PC-3 (cell line): ENCODE measurements around the gene GSTP1. TPM values are rescaled to one million over a fixed set of nuclear protein-coding genes. Genes with fewer than 3 reads are reported as not detected.

Experiments
- ATAC-seq: fragments of 200-7000 bp; cut with Tn5 transposase; 2 replicates; pipeline ENCODE4 v1.9.1; 2020; ENCODE audit warnings: mild to moderate bottlenecking, moderate library complexity
- BruUV-seq: library from RNA; stranded (reverse); fragments of 400-500 nt; replicated peaks from 2 replicates; lab custom pipeline; 2021; lab: Mats Ljungman, UMichigan
- CTCF ChIA-PET: fragments of 300-600 bp; sonication (Branson Sonifier 250); formaldehyde crosslinking; loops from one replicate; lab custom pipeline; 2022; ENCODE audit warnings: antibody characterized with exemption; lab: Charles Lee
- POLR2A ChIA-PET: fragments of 300-600 bp; sonication (Branson Sonifier 250); formaldehyde crosslinking; loops from one replicate; lab custom pipeline; 2022; ENCODE audit warnings: antibody characterized with exemption; ENCODE audit not compliant: unreplicated experiment; lab: Charles Lee
- DNase-seq: peaks from one replicate; pipeline ENCODE4 v3.0.0-alpha.2; 2015
- H2AFZ ChIP-seq: fragments of 300-600 bp; sonication (generic); 2 replicates; pipeline ENCODE4 v1.6.0; 2016; ENCODE audit warnings: antibody characterized with exemption, low read length
- H3F3A ChIP-seq: fragments of 300-600 bp; sonication (generic); one replicate; pipeline ENCODE4 v1.6.0; 2017; ENCODE audit warnings: antibody characterized with exemption, low read length, control low read depth, mild to moderate bottlenecking; ENCODE audit not compliant: unreplicated experiment
- H3K27ac ChIP-seq: fragments of 300-600 bp; sonication (generic); 2 replicates; pipeline ENCODE4 v1.5.1; 2016; ENCODE audit warnings: mild to moderate bottlenecking, low read length
- H3K27me3 ChIP-seq: fragments of 300-600 bp; sonication (generic); 2 replicates; pipeline ENCODE4 v1.6.1; 2016; ENCODE audit warnings: low read length, mixed read lengths
- H3K36me3 ChIP-seq: fragments of 300-600 bp; sonication (generic); 2 replicates; pipeline ENCODE4 v1.6.1; 2016; ENCODE audit warnings: low read depth, mixed run types, low read length, mixed read lengths
- H3K4me1 ChIP-seq: fragments of 300-600 bp; sonication (generic); 2 replicates; pipeline ENCODE4 v1.5.1; 2016; ENCODE audit warnings: low read length; ENCODE audit not compliant: insufficient read depth
- H3K4me2 ChIP-seq: fragments of 300-600 bp; sonication (generic); 2 replicates; pipeline ENCODE4 v1.6.0; 2016; ENCODE audit warnings: low read length
- H3K4me3 ChIP-seq: fragments of 300-600 bp; sonication (generic); 2 replicates; pipeline ENCODE4 v1.5.1; 2016; ENCODE audit warnings: mild to moderate bottlenecking, low read length, mixed read lengths
- H3K79me2 ChIP-seq: fragments of 300-600 bp; sonication (generic); 2 replicates; pipeline ENCODE4 v1.6.1; 2017; ENCODE audit warnings: low read length, mixed read lengths
- H3K9ac ChIP-seq: fragments of 300-600 bp; sonication (generic); 2 replicates; pipeline ENCODE4 v1.6.0; 2016; ENCODE audit warnings: mild to moderate bottlenecking, low read length
- H3K9me2 ChIP-seq: fragments of 300-600 bp; sonication (generic); replicated peaks from 2 replicates; pipeline ENCODE4 v1.6.1; 2016; ENCODE audit warnings: mixed run types, low read length, mixed read lengths
- H3K9me3 ChIP-seq: fragments of 300-600 bp; sonication (generic); 2 replicates; pipeline ENCODE4 v1.6.1; 2016; ENCODE audit warnings: low read length, mixed read lengths
- H4K20me1 ChIP-seq: fragments of 300-600 bp; sonication (generic); 2 replicates; pipeline ENCODE4 v1.6.1; 2016; ENCODE audit warnings: low read length, mixed read lengths
- EZH2 ChIP-seq: fragments of 300-600 bp; sonication (generic); IDR thresholded peaks from one replicate; pipeline ENCODE4 v1.6.1; 2017; ENCODE audit warnings: antibody characterized with exemption, mild to moderate bottlenecking, low read length; ENCODE audit not compliant: unreplicated experiment
- EZH2phosphoT487 ChIP-seq: fragments of 300-600 bp; sonication (generic); IDR thresholded peaks from 2 replicates; pipeline ENCODE4 v1.6.1; 2018; ENCODE audit warnings: mild to moderate bottlenecking, antibody characterized with exemption, low read length, borderline replicate concordance
- intact Hi-C: fragments of 100-400 bp; cut with micrococcal nuclease; formaldehyde crosslinking; loops from 2 replicates; pipeline ENCODE4 v1.9.0; 2023
- total RNA-seq: library from RNA; depleted of rRNA; stranded (reverse); fragments of >200 nt; gene quantifications from 2 replicates; pipeline ENCODE4 v1.2.3, GENCODE V29; 2014
- TF ChIP-seq, protein P1 (sequence below): fragments of 300-600 bp; sonication (generic); conservative IDR thresholded peaks from 2 replicates; pipeline ENCODE4 v1.5.1; 2017; ENCODE audit warnings: antibody characterized with exemption, low read depth, mild to moderate bottlenecking, low read length

The GSTP1 gene
- total RNA-seq, 1 experiment from 2014 or later, result 1,154 TPM

DNA sequence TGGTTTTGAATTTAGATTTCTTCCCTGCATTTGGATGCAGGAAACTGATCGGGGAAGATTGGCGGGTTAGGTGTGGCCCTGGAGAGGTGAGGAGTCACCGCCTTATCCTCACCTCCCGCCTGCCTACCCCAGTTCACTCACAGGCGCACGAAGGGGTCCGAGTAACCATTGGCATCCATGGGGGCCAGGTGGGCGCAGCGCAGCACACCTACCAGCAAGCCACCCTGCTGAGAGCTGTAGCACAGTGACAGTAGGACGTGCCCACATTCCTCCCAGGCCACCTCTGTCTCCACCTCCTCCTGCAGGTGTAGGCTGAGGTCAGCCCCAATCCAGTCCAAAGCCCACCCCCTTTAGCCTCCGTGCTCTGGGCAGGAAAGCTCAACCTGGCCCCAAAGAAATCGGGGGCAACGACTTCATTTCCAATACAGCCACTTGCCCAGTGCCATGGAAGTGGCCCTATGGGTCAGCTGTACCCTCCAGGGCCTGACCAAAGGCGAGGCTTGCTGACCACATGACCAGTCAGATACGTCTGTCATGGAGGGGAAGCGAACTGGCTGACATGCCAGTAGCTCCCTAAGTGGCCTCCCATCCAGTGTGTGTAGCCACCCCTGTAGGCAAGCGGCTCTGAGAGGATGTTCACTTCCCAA lies 29.8 kb downstream of the GSTP1 start:
- no TSS peak for BruUV-seq
- DNase-seq (no peak), ATAC-seq (no peak)
- ChIA-PET CTCF (interaction anchor here (0.6 to 1.1 kb wide), 5 partner anchors 16 to 44 kb away, joined by 3 to 7 read pairs (median 3); partner anchors contain the start of genes GSTP1 and NUDT8), POLR2A (no interaction called here)
- Histone ChIP-seq H3F3A (no peaks in the 10 kb centered on the region), H3K36me3 (peaks cover 25% of the 10 kb centered on the region), H3K27ac (no peak overlapping the region), H3K9me3 (no peaks in the 10 kb centered on the region), H3K4me1 (no peaks in the 10 kb centered on the region; the same call in 1 of the 2 replicates), H3K9me2 (no peaks in the 10 kb centered on the region), H3K79me2 (peaks cover 6% of the 10 kb centered on the region), H4K20me1 (no peaks in the 10 kb centered on the region), H2AFZ (no peak overlapping the region), H3K9ac (no peak overlapping the region), H3K4me2 (no peak overlapping the region), H3K4me3 (no peak overlapping the region), H3K27me3 (no peaks in the 10 kb centered on the region)
- no peak for TF ChIP-seq EZH2phosphoT487
- no peak for TF ChIP-seq EZH2
- TF ChIP-seq, protein P1, sequence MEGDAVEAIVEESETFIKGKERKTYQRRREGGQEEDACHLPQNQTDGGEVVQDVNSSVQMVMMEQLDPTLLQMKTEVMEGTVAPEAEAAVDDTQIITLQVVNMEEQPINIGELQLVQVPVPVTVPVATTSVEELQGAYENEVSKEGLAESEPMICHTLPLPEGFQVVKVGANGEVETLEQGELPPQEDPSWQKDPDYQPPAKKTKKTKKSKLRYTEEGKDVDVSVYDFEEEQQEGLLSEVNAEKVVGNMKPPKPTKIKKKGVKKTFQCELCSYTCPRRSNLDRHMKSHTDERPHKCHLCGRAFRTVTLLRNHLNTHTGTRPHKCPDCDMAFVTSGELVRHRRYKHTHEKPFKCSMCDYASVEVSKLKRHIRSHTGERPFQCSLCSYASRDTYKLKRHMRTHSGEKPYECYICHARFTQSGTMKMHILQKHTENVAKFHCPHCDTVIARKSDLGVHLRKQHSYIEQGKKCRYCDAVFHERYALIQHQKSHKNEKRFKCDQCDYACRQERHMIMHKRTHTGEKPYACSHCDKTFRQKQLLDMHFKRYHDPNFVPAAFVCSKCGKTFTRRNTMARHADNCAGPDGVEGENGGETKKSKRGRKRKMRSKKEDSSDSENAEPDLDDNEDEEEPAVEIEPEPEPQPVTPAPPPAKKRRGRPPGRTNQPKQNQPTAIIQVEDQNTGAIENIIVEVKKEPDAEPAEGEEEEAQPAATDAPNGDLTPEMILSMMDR, result no peak
- intact Hi-C loops, result no loop called here

DNA sequence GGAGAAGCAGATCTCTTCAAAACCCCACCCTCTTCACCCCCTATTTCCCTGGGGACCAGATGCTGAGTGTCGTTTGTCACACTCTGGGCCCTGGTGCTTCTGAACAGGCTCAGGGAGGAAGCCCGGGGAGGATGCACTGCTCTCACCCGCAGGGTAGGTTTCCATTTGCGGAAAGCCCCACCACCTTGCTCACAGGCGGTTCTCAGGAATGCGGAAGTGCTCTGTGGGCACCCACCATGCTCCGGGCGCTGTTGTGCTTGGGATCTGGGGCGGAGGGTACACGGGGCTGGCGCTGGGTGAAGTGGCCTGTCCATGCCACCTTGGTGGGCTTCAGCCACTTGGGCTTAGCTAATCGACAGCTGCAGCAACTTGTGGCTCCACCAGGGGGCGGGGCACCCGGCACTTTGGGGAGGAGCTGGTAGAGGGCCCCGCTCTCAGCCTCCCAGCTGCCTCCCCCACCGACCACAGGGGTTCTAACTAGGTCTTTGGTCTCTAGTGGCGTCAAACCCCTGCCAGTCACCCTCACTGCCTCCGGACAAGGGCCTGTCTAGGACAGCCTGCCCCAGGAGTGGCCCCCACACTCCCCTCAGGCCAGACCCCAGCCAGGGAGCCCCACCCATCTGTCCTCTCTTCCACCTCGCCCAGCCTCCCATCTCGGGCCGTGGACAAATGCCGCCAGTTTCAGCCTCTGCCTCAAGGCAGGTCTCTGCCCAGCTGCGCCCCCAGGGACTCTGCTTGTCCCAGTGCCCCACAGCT lies 30.5 kb downstream of the GSTP1 start:
- H3K4me2 ChIP-seq, result no peak overlapping the region

More for the DNA sequence above, 30.5 kb downstream of the GSTP1 start:
- peak; percentile 53 for DNase-seq
- Histone ChIP-seq H3K36me3 (peaks cover 18% of the 10 kb centered on the region), H3K9me3 (no peaks in the 10 kb centered on the region), H3K4me3 (no peak overlapping the region), H3K79me2 (no peaks in the 10 kb centered on the region), H3K9me2 (no peaks in the 10 kb centered on the region), H3K4me1 (no peaks in the 10 kb centered on the region), H3K9ac (no peak overlapping the region), H3F3A (no peaks in the 10 kb centered on the region), H3K27me3 (no peaks in the 10 kb centered on the region), H4K20me1 (no peaks in the 10 kb centered on the region), H2AFZ (no peak overlapping the region), H3K27ac (no peak overlapping the region)
- CTCF ChIA-PET, result interaction anchor here (0.6 to 1.1 kb wide), 6 partner anchors 16 to 44 kb away, joined by 3 to 7 read pairs (median 3); partner anchors contain the start of genes GSTP1 and NUDT8
- intact Hi-C loops, result no loop called here
- BruUV-seq, result no TSS peak
- POLR2A ChIA-PET, result no interaction called here
- ATAC-seq, result peak; percentile 55
- TF ChIP-seq EZH2, result no peak
- TF ChIP-seq EZH2phosphoT487, result no peak
- TF ChIP-seq, protein P1, result peak; percentile 79
